GM20431 (cell line): ENCODE data around the gene ITFG1.
"Not testable (repeated sequence)": the region's sequence is repeated elsewhere in the genome, so short reads cannot be mapped to it uniquely, and the experiment has no call there.

Experiments used
- in situ Hi-C: fragments of 300-500 bp; cut with MseI, MboI; formaldehyde crosslinking; loops from one replicate; pipeline ENCODE4 v1.15.0; 2020; ENCODE audit warnings: low sequenced_read_pairs; ENCODE audit not compliant: unreplicated experiment

ITFG1 gene

GRCh38 chr16:47475786-47476185 is 14.9 kb upstream of the ITFG1 start:
- in situ Hi-C loops, result no loop called here

- in situ Hi-C loops, result no loop called here
These were observed 12.9 kb upstream of the ITFG1 start for GRCh38 chr16:47473792-47474191.

- in situ Hi-C loops, result not testable (repeated sequence)
These were observed 12.1 kb upstream of the ITFG1 start for GRCh38 chr16:47473004-47473403.

GRCh38 chr16:47470810-47471209 is 9.9 kb upstream of the ITFG1 start:
- in situ Hi-C loops, result no loop called here

GRCh38 chr16:47470211-47470610 is 9.3 kb upstream of the ITFG1 start:
- in situ Hi-C loops, result no loop called here

GRCh38 chr16:47469227-47469626 is 8.4 kb upstream of the ITFG1 start:
- in situ Hi-C loops, result no loop called here

- in situ Hi-C loops, result not testable (repeated sequence)
These were observed 7.3 kb upstream of the ITFG1 start for GRCh38 chr16:47468070-47468689.

GRCh38 chr16:47467501-47467900 is 6.6 kb upstream of the ITFG1 start:
- in situ Hi-C loops, result no loop called here

GRCh38 chr16:47465919-47466630 is 5.2 kb upstream of the ITFG1 start:
- in situ Hi-C loops, result no loop called here

GRCh38 chr16:47463771-47464624 is 3.1 kb upstream of the ITFG1 start:
- in situ Hi-C loops, result no loop called here

GRCh38 chr16:47461598-47462266 is 869 bp upstream of the ITFG1 start:
- in situ Hi-C loops, result no loop called here

GRCh38 chr16:47460359-47460710 is 528 bp downstream of the ITFG1 start:
- in situ Hi-C loops, result no loop called here

GRCh38 chr16:47459603-47460002 is 1.3 kb downstream of the ITFG1 start:
- in situ Hi-C loops, result no loop called here

- in situ Hi-C loops, result no loop called here
These were observed 2.5 kb downstream of the ITFG1 start for GRCh38 chr16:47458331-47458730.

GRCh38 chr16:47449788-47450187 is 11.1 kb downstream of the ITFG1 start:
- in situ Hi-C loops, result no loop called here

- in situ Hi-C loops, result no loop called here
These were observed 11.9 kb downstream of the ITFG1 start for GRCh38 chr16:47448830-47449575.

GRCh38 chr16:47446431-47446830 is 14.4 kb downstream of the ITFG1 start:
- in situ Hi-C loops, result no loop called here

- in situ Hi-C loops, result not testable (repeated sequence)
These were observed 18.0 kb downstream of the ITFG1 start for GRCh38 chr16:47442884-47443283.

GRCh38 chr16:47440066-47440465 is 20.8 kb downstream of the ITFG1 start:
- in situ Hi-C loops, result not testable (repeated sequence)

- in situ Hi-C loops, result not testable (repeated sequence)
These were observed 26.6 kb downstream of the ITFG1 start for GRCh38 chr16:47434274-47434673.
